Activated CD4-positive, alpha-beta T cell treated with anti-CD3 and anti-CD28 coated beads for 36 hours (primary cell): Measurements from ENCODE around the gene RAB4A. TPM values are rescaled to one million over a fixed set of nuclear protein-coding genes. Genes with fewer than 3 reads are reported as not detected.

Experiments
- ATAC-seq: fragments of 200-7000 bp; cut with Tn5 transposase; one replicate; pipeline ENCODE4 v1.10.0; 2021; ENCODE audit warnings: mild to moderate bottlenecking, moderate library complexity
- CTCF ChIA-PET: fragments of 350-600 bp; sonication (Branson Sonifier 250); formaldehyde crosslinking; loops from one replicate; lab custom pipeline; 2021; ENCODE audit warnings: antibody characterized with exemption; lab: Charles Lee
- POLR2A ChIA-PET: fragments of 350-600 bp; sonication (Branson Sonifier 250); formaldehyde crosslinking; loops from one replicate; lab custom pipeline; 2021; ENCODE audit warnings: antibody characterized with exemption, inconsistent platforms; lab: Charles Lee
- DNase-seq: peaks from one replicate; pipeline ENCODE4 v3.0.0-alpha.2; 2020
- H3K27ac Mint-ChIP-seq: one replicate; pipeline ENCODE4 v1.8.0; 2021; ENCODE audit warnings: mixed read lengths
- H3K27me3 Mint-ChIP-seq: one replicate; pipeline ENCODE4 v1.8.0; 2021; ENCODE audit warnings: mixed read lengths
- H3K36me3 Mint-ChIP-seq: one replicate; pipeline ENCODE4 v1.8.0; 2021; ENCODE audit warnings: low read depth, mixed read lengths
- H3K4me1 Mint-ChIP-seq: one replicate; pipeline ENCODE4 v1.8.0; 2021; ENCODE audit warnings: mixed read lengths
- H3K4me3 Mint-ChIP-seq: one replicate; pipeline ENCODE4 v1.8.0; 2021; ENCODE audit warnings: mild to moderate bottlenecking, moderate library complexity, mixed read lengths
- H3K9me3 Mint-ChIP-seq: one replicate; pipeline ENCODE4 v1.8.0; 2021; ENCODE audit warnings: low read depth, mixed read lengths
- intact Hi-C, 2 experiments: fragments of 100-400 bp; cut with DNase I in 1 of 2; cut with micrococcal nuclease in 1 of 2; formaldehyde crosslinking; loops; one replicate each; pipeline versions ENCODE4 v1.14.2 to v1.15.1; 2022 to 2024; cut with DNase I, micrococcal nuclease
- total RNA-seq, 2 experiments: library from RNA; stranded (reverse); gene quantifications; one replicate each; pipeline ENCODE4 v1.2.3, GENCODE V29; 2021

The RAB4A gene
- total RNA-seq, 2 experiments from 2014 or later, result 22.1 to 24.0 TPM

DNA sequence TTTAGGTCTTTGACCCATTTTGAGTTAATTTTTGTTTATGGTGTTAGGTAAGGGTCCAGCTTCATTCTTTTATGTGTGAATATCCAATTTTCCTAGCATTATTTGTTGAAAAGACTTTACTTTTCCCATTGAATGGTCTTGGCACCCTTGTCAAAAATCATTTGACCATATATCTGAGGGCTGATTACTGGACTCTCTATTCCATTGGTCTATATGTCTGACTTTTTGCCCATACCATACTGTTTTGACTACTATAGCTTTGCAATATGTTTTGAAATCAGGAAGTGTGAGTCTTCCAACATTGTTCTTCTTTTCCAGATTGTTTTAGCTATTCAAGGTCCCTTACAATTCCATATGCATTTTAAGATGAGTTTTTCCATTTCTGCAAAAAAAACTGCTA is 83.3 kb downstream of the RAB4A start:
- peaks cover 4% of the 10 kb centered on the region for H3K9me3 Mint-ChIP-seq
- ATAC-seq (no peak), DNase-seq (no peak)
- H3K4me3 Mint-ChIP-seq, result no peak overlapping the region
- intact Hi-C loops, result no loop called here
- CTCF ChIA-PET, result no interaction called here
- no peaks in the 10 kb centered on the region for H3K36me3 Mint-ChIP-seq
- POLR2A ChIA-PET, result no interaction called here
- no peak overlapping the region for H3K27ac Mint-ChIP-seq
- peaks cover 22% of the 10 kb centered on the region for H3K27me3 Mint-ChIP-seq
- H3K4me1 Mint-ChIP-seq, result no peaks in the 10 kb centered on the region

Other genes starting within 250 kb of the RAB4A start
- gene CCSAP, start 71.9 kb downstream of the RAB4A start, total RNA-seq, result 1 to 10 TPM; 7.9 to 8.4 TPM
- not detected for gene ACTA1, start 163.0 kb downstream of the RAB4A start, total RNA-seq
- gene NUP133, start 237.2 kb downstream of the RAB4A start, total RNA-seq, result 10 to 100 TPM; 53.5 to 57.5 TPM